NK-92 (cell line): Measurements from ENCODE around the gene ADAP1.

Experiments used
- DNase-seq: peaks from one replicate; lab custom pipeline; 2025; ENCODE audit not compliant: unreplicated experiment; lab: John Stamatoyannopoulos, UW

The ADAP1 gene

GRCh38 chr7:988963-989529 is 34.6 kb upstream of the ADAP1 start:
- no peak for DNase-seq

DNA sequence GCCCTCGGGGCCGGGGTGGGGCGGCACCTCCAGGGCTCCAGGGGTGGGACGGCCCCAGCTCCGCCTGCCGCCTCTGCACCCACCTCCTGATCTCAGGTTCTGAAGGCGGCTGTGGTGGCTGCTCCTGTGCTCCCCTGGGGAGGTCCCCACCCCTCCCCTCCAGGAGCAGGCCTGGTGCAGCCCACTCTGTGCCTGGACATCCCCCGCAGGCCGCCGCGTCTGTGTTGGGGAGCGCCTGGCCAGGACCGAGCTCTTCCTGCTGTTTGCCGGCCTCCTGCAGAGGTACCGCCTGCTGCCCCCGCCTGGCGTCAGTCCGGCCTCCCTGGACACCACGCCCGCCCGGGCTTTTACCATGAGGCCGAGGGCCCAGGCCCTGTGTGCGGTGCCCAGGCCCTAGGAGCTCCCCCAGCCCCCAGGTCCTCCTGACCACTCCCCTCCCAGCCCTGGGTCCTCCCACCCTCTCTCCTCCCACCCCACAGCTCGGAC is 34.0 kb upstream of the ADAP1 start:
- DNase-seq = no peak

GRCh38 chr7:987909-988308 is 33.4 kb upstream of the ADAP1 start:
- no peak for DNase-seq

- DNase-seq = no peak
Observed at GRCh38 chr7:986766-987751, 32.6 kb upstream of the ADAP1 start.

- DNase-seq = no peak
Observed at GRCh38 chr7:985915-986741, 31.6 kb upstream of the ADAP1 start.

DNA sequence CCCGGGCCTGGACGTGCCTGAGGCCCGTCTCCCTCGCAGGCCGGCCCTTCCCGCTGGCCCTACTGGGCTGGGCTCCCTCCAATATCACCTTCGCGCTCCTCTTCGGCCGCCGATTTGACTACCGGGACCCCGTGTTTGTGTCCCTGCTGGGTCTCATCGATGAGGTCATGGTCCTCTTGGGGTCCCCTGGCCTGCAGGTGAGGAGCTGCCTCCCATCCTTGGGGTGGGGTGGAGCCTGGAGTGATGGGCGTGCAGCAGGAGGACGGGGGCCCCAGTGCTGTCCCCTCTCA is 30.6 kb upstream of the ADAP1 start:
- DNase-seq = no peak

DNA sequence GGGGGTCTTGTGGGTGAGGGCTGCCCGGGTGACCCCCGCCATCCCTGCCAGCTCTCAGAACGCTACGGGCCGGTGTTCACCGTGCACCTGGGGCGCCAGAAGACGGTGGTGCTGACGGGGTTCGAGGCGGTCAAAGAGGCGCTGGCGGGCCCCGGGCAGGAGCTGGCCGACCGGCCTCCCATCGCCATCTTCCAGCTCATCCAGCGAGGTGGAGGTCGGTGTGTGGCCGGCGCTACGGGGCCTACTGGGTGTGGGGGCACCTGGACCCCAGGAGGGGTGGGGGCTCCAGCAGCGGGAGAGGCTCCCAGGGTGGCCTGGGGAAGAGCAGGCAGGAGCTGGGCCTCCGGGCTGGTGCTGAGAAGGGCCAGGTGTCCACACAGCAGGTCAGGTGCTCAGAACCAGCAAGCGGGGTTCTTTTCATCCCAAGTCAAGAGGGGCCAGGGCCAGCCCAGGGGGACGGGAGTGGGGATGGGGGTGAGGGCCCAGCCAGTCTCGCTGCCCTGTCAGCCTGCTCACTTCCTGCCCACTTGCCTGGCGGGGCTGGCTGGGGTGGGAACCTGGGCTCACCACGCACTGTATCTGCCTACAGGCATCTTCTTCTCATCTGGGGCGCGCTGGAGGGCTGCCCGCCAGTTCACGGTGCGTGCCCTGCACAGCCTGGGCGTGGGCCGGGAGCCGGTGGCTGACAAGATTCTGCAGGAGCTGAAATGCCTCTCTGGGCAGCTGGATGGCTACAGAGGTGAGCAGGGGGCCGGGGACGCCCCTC is 30.1 kb upstream of the ADAP1 start:
- no peak for DNase-seq

DNA sequence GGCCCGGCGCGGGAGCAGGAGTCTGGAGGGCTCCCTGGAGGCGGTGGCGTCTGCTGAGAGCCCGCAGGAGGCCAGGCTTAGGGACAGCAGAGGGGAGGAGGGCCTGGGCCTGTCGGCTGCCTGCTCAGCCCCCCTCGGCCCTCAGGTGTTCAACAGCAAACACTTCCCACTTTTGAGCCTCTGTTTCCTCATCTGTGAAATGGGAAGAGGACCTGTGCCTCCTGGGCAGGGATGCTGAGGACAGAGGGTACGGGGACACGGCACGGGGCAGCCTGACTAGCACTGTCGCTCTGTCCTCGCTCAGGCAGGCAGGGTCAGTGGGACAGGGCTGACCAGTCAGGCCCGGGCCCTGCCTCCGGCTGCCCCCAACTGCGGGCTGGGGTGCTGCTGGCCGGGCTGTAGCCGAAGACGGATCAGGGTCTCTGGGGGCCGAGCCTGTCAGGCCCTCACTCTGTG is 29.2 kb upstream of the ADAP1 start:
- DNase-seq = no peak

- no peak for DNase-seq
Observed at GRCh38 chr7:983004-983615, 28.6 kb upstream of the ADAP1 start, which contains the start of gene CYP2W1. TSS of gene CYP2W1 (plus strand) at chr7:983181. CDS start at chr7:983212, 31 bp downstream.

DNA sequence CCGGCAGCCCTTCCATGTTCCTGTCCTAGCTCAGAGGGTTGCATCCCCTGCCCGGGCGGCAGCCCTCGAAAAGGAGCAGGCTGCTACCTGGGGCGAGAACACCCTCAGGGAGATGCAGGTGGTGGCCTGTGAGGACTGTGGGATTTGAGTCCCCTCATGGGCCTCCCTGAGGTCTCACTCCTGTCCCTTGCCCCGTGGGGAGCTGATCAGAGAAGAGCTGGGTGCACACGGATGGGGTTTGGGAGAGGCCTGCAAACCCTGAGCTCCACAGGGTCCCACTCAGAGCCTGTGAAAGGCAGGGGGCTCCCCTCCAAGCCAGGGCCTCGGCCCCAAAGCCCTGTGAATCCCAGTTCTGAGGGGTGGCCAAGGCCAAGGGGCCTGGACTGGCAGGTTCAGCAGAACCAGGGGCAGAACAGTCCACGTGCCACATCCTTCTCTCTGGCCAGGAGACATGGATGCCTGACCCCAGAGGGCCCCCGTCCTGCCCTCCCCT is 28.1 kb upstream of the ADAP1 start:
- no peak for DNase-seq

GRCh38 chr7:981793-982510 is 27.5 kb upstream of the ADAP1 start:
- no peak for DNase-seq

GRCh38 chr7:979886-980571 is 25.5 kb upstream of the ADAP1 start:
- DNase-seq = no peak

DNA sequence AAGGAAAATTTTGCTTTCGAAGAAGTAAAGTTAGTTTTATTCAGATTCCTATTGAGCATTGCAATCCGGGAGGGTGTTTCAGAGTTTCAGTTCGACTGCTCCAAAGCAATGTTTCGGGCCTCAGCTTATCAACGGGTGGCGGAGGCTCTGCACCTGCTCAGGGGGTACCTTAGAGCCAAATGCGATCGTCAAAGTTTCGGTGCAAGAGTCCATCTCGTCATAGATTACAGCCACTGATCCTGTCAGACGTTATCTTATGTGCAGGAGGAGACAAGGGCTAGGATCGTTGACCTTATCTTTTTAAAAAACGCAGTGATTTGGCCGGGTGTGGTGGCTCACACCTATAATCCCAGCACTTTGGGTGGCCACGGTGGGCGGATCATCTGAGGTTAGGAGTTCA is 24.7 kb upstream of the ADAP1 start:
- no peak for DNase-seq

DNA sequence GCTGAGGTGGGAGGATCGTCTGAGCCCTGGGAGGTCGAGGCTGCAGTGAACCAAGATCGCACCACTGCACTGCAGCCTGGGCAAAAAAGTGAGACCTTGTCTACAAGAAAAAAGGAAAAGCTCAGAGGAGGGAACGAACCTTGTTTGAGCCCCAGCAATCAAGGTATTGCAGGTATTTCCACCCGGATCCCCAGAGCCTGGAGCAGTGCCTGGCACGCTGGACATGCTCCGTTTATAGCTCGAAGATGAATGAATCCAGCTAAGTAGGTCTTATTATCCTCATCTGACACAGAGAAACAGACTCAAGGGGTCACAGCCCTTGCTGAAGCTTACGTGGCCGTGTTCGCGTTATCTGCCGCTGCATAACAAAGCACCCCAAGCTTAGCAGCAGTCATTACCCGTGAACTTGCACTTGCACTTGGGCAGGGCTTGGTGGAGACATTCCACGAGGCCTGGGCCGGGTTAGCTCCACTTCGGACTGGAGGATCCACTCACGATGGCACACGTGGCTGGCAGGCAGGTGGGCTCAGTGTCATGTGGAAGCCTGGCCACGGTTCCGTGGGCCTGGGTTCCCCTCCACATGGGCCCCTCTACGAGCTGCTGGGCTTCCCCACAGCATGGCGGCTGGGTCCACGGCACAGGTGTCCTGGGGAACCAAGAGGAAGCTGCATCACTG is 24.1 kb upstream of the ADAP1 start:
- DNase-seq = no peak

DNA sequence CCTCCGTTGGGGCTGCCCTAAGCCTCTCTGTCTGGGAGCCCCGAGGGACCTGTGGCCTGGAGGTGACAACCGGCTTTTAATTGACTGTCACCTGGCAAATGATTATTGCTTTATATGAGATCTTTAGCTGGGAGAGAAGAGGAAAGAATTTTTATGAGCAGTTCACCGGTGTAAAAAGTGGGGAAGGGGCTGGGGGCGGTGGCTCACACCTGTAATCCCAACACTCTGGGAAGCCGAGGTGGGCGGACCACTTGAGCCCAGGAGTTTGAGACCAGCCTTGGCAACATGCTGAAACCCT is 23.5 kb upstream of the ADAP1 start:
- no peak for DNase-seq

DNA sequence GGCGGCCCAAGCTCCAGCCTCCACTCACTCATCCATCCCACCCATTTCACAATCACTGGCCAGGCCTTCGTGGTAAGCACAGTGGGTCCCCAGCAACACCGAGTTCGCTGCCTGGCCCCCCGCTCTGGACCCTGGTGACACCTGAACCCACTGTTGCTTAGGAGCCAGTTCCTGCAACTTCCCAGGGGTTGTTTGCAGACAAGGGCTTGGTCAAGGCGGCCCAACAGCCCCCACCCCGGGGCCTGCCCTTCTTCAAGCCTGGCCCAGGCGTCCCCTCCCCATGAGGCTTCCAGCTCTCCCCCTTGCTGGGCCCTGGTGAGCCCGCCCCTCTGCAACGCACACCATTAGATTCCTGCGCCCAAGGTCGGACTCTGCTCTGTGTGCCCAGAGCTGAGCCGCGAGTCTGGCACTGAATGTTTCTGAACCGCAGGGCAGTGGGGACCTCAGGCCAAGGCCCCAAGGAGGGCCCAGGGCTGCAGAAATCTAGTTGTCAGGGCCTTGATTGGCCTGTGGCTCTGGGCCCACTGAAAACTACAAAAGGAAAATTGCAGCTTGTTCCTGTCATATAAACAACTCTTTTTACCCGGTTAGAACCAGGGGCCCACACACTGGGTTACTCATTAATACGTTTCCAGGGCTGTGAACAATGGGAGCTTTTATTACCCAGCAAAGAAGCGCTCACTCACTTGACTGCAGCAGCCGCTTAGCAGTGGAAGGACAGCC is 23.0 kb upstream of the ADAP1 start:
- no peak for DNase-seq

DNA sequence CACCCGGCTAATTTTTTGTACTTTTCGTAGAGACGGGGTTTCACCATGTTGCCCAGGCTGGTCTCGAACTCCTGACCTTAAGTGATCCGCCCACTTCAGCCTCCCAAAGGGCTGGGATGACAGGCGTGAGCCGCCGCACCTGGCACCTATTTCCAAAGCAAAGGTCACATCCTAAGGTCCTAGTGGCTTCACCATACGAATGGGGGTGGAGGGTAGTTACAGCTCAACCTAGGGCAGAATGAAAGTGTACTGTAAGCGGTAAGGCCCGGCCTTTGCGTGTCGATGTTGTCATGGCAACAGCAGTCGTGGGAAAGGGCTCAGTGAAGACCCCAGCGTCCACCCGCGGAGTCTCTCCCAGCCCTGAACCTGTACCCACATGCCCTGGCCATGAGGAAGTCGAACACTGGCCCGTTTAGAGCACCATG is 22.4 kb upstream of the ADAP1 start:
- DNase-seq = no peak
